ENCODE measurements around the gene TMEM263. TPM values are rescaled to one million over a fixed set of nuclear protein-coding genes. Genes with fewer than 3 reads are reported as not detected.

The TMEM263 gene
- total RNA-seq, 2 experiments from 2014 or later: 33.2 to 33.4 TPM

- no peak overlapping the region for H3K27ac Mint-ChIP-seq
- Histone ChIP-seq H3K4me1 (ENCODE audit: insufficient read depth, low read length) (no peaks in the 10 kb centered on the region), H3K27me3 (ENCODE audit: control insufficient read depth in 1 of 2, insufficient read depth in 2 of 2, low read length in 2 of 2) (no peaks in the 10 kb centered on the region), H3K27ac (ENCODE audit: low read depth in 1 of 2, low read length in 2 of 2) (no peak overlapping the region), H3K36me3 (ENCODE audit: insufficient read depth, low read length) (no peaks in the 10 kb centered on the region), H3K4me3 (ENCODE audit: low read length) (no peak overlapping the region), H3K9me3 (ENCODE audit: control insufficient read depth in 1 of 2, insufficient read depth in 1 of 2, low read length in 2 of 2) (no peaks in the 10 kb centered on the region)
- DNase-seq: no peak
- ChIA-PET POLR2A (no interaction called here), CTCF (no interaction called here)
- no peak for TF ChIP-seq CTCF (IDR thresholded peaks at IDR 0.05)
- no peaks in the 10 kb centered on the region for H3K36me3 Mint-ChIP-seq (ENCODE audit: low read depth)
- H3K9me3 Mint-ChIP-seq: peaks cover 4% of the 10 kb centered on the region
- ATAC-seq (ENCODE audit: poor library complexity): no peak
- no peaks in the 10 kb centered on the region for H3K4me1 Mint-ChIP-seq (ENCODE audit: low read depth)
- peaks cover 26% of the 10 kb centered on the region for H3K27me3 Mint-ChIP-seq
- intact Hi-C loops (cut with DNase I, micrococcal nuclease): loop anchor here in 1 of 2 experiments (10.0 kb wide), 1 partner anchor 1502 kb away; no protein-coding TSS in a partner anchor
- H3K4me3 Mint-ChIP-seq: no peak overlapping the region
Measured at GRCh38 chr12:106926657-106927056, 29.1 kb upstream of the TMEM263 start.

GRCh38 chr12:106934277-106934676, 21.4 kb upstream of the TMEM263 start:
- no peak for ATAC-seq (ENCODE audit: poor library complexity)
- H3K9me3 Mint-ChIP-seq: no peaks in the 10 kb centered on the region
- H3K9me3 ChIP-seq (ENCODE audit: control insufficient read depth in 1 of 2, insufficient read depth in 1 of 2, low read length in 2 of 2): no peaks in the 10 kb centered on the region
- no peaks in the 10 kb centered on the region for H3K4me1 Mint-ChIP-seq (ENCODE audit: low read depth)
- peaks cover 13% of the 10 kb centered on the region for H3K27me3 Mint-ChIP-seq
- no peak overlapping the region for H3K4me3 ChIP-seq (ENCODE audit: low read length)
- ChIA-PET CTCF (no interaction called here), POLR2A (no interaction called here)
- H3K4me1 ChIP-seq (ENCODE audit: insufficient read depth, low read length): no peaks in the 10 kb centered on the region
- no peaks in the 10 kb centered on the region for H3K36me3 Mint-ChIP-seq (ENCODE audit: low read depth)
- no peaks in the 10 kb centered on the region for H3K27me3 ChIP-seq (ENCODE audit: control insufficient read depth in 1 of 2, insufficient read depth in 2 of 2, low read length in 2 of 2)
- H3K27ac Mint-ChIP-seq: no peak overlapping the region
- DNase-seq: no peak
- no peak overlapping the region for H3K4me3 Mint-ChIP-seq
- no peak overlapping the region for H3K27ac ChIP-seq (ENCODE audit: low read depth in 1 of 2, low read length in 2 of 2)
- intact Hi-C loops (cut with DNase I, micrococcal nuclease): no loop called here
- TF ChIP-seq CTCF (IDR thresholded peaks at IDR 0.05): no peak
- no peaks in the 10 kb centered on the region for H3K36me3 ChIP-seq (ENCODE audit: insufficient read depth, low read length)

GRCh38 chr12:106941481-106942156, 14.1 kb upstream of the TMEM263 start:
- Mint-ChIP-seq H3K27ac (no peak overlapping the region), H3K9me3 (no peaks in the 10 kb centered on the region), H3K4me1 (ENCODE audit: low read depth) (no peaks in the 10 kb centered on the region), H3K4me3 (no peak overlapping the region), H3K36me3 (ENCODE audit: low read depth) (no peaks in the 10 kb centered on the region), H3K27me3 (no peaks in the 10 kb centered on the region)
- H3K4me3 ChIP-seq (ENCODE audit: low read length): no peak overlapping the region
- DNase-seq (no peak), ATAC-seq (ENCODE audit: poor library complexity) (no peak)
- no peaks in the 10 kb centered on the region for H3K4me1 ChIP-seq (ENCODE audit: insufficient read depth, low read length)
- ChIA-PET POLR2A (interaction anchor here (1.3 kb wide), 1 partner anchor 14 kb away, joined by 5 read pairs; the partner anchor contains the start of gene TMEM263), CTCF (no interaction called here)
- intact Hi-C loops (cut with DNase I, micrococcal nuclease): no loop called here
- H3K9me3 ChIP-seq (ENCODE audit: control insufficient read depth in 1 of 2, insufficient read depth in 1 of 2, low read length in 2 of 2): no peaks in the 10 kb centered on the region
- no peak for TF ChIP-seq CTCF (IDR thresholded peaks at IDR 0.05)
- H3K27me3 ChIP-seq (ENCODE audit: control insufficient read depth in 1 of 2, insufficient read depth in 2 of 2, low read length in 2 of 2): no peaks in the 10 kb centered on the region
- no peaks in the 10 kb centered on the region for H3K36me3 ChIP-seq (ENCODE audit: insufficient read depth, low read length)
- no peak overlapping the region for H3K27ac ChIP-seq (ENCODE audit: low read depth in 1 of 2, low read length in 2 of 2)
